ENCODE measurements around the gene CLNK. TPM values are rescaled to one million over a fixed set of nuclear protein-coding genes. Genes with fewer than 3 reads are reported as not detected.

The CLNK gene
- total RNA-seq, 4 donors from 2014 or later = 0.19 TPM; not detected in 3

DNA sequence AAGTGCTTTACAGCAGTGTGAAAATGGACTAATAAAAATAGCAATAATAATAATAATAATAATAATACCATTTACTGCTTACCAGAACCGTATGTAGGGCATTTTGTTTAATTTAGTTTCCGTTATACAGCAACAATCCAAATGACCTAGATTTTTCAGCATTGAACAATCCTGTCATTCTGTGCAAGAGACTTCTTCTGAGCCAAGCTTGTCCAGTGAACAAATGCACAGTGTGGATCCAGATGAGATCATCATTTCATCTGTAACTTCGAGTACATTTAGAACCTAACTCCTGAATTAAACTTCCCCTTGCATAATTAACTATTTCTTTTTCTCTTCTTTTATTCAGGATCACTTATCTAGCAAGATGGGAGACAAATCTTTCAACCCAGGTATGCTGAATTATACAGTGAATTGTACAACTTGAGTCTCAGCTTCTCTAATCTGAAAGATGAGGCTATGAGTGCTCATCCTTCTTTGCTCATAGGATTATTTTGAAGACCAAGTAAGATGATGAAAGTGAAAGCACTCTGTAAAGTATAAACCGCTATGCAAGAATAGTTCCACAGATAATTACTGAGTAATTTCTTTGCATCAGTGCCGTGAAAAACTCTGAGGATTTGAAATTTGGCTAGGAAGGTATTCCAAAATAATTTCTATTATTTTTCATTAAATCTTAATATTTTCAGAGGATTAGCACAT lies 6.6 kb downstream of the CLNK start:
- intact Hi-C loops (cut with DNase I) = no loop called here
- no peak for TF ChIP-seq POLR2A (IDR thresholded peaks at IDR 0.05)
- DNase-seq = no peak
- no peak overlapping the region for H3K27ac ChIP-seq
- no peaks in the 10 kb centered on the region for H3K36me3 ChIP-seq
- H3K27me3 ChIP-seq = no peaks in the 10 kb centered on the region
- no peaks in the 10 kb centered on the region for H3K4me1 ChIP-seq
- WGBS, 2 donors = 59 to 69% methylated on average over 5 of the region's 5 CpGs
- H3K9me3 ChIP-seq = no peaks in the 10 kb centered on the region
- no peak overlapping the region for H3K4me3 ChIP-seq

DNA sequence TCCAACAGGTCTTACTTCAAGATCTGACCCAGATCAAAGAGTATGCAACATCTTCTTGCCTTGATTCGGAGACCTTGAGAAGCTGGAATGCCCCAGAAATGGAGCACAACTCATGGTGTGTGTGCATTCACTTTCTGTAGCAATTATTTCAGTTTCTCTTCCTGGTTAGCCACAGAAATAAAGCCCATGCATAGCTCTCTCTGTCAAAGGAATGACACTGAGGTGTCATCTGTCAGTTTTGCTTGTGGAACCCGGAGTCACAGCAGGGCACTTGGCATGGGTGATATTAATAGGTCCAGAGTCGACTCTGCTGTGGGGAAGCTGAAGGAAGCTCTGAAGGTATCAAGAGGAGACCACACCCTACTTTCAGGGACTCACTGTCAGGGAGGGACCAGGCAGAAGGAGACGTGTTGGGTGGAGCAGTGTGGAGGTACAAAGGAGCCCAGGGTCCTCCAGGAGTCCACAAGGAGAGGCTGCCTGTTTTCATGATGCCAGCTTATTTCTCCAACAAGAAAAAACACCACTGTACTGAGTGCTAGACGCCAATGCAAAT lies 10.7 kb downstream of the CLNK start:
- Histone ChIP-seq H3K27me3 (no peaks in the 10 kb centered on the region), H3K27ac (no peak overlapping the region), H3K4me1 (no peaks in the 10 kb centered on the region), H3K9me3 (no peaks in the 10 kb centered on the region), H3K4me3 (no peak overlapping the region), H3K36me3 (no peaks in the 10 kb centered on the region)
- no peak for TF ChIP-seq POLR2A (IDR thresholded peaks at IDR 0.05)
- TF ChIP-seq, protein P1, sequence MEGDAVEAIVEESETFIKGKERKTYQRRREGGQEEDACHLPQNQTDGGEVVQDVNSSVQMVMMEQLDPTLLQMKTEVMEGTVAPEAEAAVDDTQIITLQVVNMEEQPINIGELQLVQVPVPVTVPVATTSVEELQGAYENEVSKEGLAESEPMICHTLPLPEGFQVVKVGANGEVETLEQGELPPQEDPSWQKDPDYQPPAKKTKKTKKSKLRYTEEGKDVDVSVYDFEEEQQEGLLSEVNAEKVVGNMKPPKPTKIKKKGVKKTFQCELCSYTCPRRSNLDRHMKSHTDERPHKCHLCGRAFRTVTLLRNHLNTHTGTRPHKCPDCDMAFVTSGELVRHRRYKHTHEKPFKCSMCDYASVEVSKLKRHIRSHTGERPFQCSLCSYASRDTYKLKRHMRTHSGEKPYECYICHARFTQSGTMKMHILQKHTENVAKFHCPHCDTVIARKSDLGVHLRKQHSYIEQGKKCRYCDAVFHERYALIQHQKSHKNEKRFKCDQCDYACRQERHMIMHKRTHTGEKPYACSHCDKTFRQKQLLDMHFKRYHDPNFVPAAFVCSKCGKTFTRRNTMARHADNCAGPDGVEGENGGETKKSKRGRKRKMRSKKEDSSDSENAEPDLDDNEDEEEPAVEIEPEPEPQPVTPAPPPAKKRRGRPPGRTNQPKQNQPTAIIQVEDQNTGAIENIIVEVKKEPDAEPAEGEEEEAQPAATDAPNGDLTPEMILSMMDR (IDR thresholded peaks at IDR 0.05) = no peak
- 69 to 75% methylated on average over 4 to 5 of the region's 5 CpGs for WGBS, 2 donors
- intact Hi-C loops (cut with DNase I) = no loop called here
- no peak for DNase-seq

DNA sequence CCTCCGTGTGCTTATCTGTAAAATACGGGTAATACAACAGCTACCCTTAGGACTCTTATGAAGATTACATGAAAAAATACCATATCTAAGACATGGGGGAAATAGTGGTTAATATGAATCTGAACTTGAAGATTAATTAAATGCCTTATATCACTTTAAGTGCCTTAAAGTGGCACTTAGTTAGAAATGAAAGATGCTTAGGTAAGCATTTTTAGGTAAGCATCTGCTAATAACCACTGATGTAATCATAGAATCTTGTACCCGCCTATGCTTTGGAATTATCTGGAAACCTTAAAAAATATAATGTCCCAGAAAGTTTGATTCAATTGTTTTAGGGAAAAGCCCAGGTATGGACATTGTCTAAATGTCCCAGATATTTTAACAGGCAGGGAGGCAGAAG lies 12.2 kb downstream of the CLNK start:
- TF ChIP-seq POLR2A (IDR thresholded peaks at IDR 0.05) = no peak

DNA sequence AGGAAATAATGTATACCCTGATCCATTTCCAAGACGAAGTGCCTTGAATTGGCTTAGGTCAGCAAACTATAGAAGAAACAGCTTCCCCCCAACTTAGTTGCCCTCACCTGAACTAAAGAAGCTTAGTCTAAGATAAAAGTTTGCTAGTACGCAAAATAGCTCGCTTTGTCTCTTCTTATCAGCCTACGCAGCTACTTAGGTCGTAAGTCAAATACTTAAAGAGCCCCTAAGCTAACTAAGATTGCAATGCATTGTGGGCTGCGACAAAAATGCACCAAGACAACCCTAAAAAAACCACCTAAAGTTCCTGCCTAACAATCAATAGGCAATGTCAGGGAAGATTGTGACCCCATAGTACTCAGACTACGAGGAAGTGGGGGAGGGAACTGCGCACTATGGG lies 12.8 kb downstream of the CLNK start:
- intact Hi-C loops (cut with DNase I) = no loop called here
- H3K9me3 ChIP-seq = no peaks in the 10 kb centered on the region
- no peak overlapping the region for H3K27ac ChIP-seq
- DNase-seq = no peak
- WGBS, 2 donors = 64 to 78% methylated on average over 8 of the region's 8 CpGs
- H3K4me3 ChIP-seq = no peak overlapping the region
- H3K36me3 ChIP-seq = no peaks in the 10 kb centered on the region
- no peaks in the 10 kb centered on the region for H3K4me1 ChIP-seq
- TF ChIP-seq POLR2A (IDR thresholded peaks at IDR 0.05) = no peak
- TF ChIP-seq, protein P1 (IDR thresholded peaks at IDR 0.05) = no peak
- peaks cover 0 to 12% (median 0%) of the 10 kb centered on the region in 4 donors for H3K27me3 ChIP-seq

More for the DNA sequence above, 12.2 kb downstream of the CLNK start:
- Histone ChIP-seq H3K9me3 (no peaks in the 10 kb centered on the region), H3K4me3 (no peak overlapping the region), H3K27me3 (peaks cover 0 to 12% (median 0%) of the 10 kb centered on the region in 4 donors), H3K27ac (no peak overlapping the region), H3K36me3 (no peaks in the 10 kb centered on the region), H3K4me1 (no peaks in the 10 kb centered on the region)
- intact Hi-C loops (cut with DNase I) = no loop called here
- WGBS, 2 donors = 84 to 95% methylated on average over 3 of the region's 3 CpGs
- no peak for DNase-seq

DNA sequence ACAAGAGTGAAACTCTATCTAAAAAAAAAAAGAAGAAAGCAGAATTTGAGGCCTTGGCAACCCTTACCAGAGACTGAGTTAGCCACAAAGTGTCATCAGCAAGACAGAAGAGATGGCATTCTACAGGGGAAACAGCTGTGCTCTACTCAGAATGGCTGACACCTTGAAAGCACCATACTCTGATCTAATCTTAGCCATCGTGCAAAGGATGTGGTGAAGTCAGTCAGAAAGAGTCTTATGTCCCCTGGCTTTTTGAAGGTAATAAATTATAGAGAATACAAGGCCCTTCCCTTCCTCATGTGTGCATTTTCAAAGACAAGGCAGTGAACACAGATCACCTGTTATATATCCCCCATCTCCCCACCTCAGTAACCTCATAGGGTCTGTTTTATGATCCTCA lies 13.2 kb downstream of the CLNK start:
- Histone ChIP-seq H3K4me1 (no peaks in the 10 kb centered on the region), H3K27me3 (peaks cover 0 to 12% (median 0%) of the 10 kb centered on the region in 4 donors), H3K9me3 (no peaks in the 10 kb centered on the region), H3K36me3 (no peaks in the 10 kb centered on the region), H3K4me3 (no peak overlapping the region), H3K27ac (no peak overlapping the region)
- TF ChIP-seq, protein P1 (IDR thresholded peaks at IDR 0.05) = no peak
- no peak for TF ChIP-seq POLR2A (IDR thresholded peaks at IDR 0.05)
- no peak for DNase-seq
- 43 to 47% methylated on average over 1 of the region's 1 CpG for WGBS, 2 donors
- intact Hi-C loops (cut with DNase I) = no loop called here

DNA sequence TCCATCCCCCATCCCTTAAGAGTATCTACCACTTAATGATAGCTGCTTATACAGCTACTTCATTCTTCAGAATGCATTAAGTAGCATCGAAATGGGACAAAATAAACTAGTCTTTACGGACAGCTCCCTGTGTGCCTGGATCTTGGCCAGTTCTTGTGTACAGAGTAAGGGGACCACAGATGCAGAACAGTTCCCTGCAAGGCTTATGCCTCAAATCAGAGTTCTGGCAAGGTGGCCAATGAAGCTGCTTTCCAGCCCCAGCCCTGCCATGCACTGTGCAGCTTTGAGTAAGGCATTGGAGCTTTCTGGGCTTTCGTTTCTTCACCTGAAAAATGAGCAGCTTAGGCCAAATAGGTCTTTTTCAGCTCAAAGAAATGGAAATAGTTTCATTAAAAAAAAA lies 14.2 kb downstream of the CLNK start:
- 75 to 89% methylated on average over 3 of the region's 3 CpGs for WGBS, 2 donors
- Histone ChIP-seq H3K4me3 (no peak overlapping the region), H3K27me3 (peaks cover 0 to 12% (median 0%) of the 10 kb centered on the region in 4 donors), H3K27ac (no peak overlapping the region), H3K36me3 (no peaks in the 10 kb centered on the region), H3K9me3 (no peaks in the 10 kb centered on the region), H3K4me1 (no peaks in the 10 kb centered on the region)
- TF ChIP-seq, protein P1 (IDR thresholded peaks at IDR 0.05) = no peak
- TF ChIP-seq POLR2A (IDR thresholded peaks at IDR 0.05) = no peak
- DNase-seq = no peak
- intact Hi-C loops (cut with DNase I) = no loop called here

All from esophagus squamous epithelium (tissue), 5 donors.